ENCODE data around the gene SLC6A5.

DNA sequence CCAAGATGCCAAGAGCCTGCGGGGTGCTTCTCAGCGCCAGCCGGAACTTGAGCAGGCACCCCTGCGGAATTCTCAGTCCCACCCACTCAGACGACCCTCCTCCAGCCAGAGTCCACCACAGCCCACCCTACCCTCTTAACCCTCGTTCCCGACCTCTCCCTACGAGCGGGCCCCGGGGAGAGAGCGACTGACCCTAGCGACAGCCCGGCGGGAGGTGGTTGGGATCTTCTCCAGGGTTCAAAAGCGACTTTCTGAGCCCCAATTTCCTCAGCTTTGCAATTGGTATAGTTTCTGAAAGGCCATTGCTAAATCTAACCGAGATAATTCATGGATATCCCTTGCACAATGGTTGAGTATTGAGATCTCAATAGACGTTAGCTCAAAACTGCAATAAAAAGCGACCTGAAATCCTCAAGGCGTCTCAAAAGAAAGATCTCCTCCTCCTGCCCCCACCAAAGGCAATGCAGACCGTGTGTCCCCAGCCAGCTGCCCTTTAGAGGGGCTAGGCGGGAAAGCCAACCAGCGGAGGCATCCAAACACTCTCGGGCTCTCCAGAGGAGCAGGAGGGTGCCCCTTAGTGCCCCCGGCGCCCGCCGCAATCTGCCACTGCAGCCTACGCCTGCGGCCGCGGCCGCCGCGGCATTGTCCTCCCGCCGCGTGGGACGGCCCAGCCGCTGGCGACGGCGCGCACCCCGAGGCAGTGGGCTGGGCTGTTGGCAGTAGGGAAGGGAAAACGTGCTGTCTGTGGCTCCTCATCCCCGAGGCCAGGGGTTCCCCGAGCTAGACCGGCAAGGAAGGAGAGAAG is 1.5 kb upstream of the SLC6A5 start:
- TF ChIP-seq, protein P1, sequence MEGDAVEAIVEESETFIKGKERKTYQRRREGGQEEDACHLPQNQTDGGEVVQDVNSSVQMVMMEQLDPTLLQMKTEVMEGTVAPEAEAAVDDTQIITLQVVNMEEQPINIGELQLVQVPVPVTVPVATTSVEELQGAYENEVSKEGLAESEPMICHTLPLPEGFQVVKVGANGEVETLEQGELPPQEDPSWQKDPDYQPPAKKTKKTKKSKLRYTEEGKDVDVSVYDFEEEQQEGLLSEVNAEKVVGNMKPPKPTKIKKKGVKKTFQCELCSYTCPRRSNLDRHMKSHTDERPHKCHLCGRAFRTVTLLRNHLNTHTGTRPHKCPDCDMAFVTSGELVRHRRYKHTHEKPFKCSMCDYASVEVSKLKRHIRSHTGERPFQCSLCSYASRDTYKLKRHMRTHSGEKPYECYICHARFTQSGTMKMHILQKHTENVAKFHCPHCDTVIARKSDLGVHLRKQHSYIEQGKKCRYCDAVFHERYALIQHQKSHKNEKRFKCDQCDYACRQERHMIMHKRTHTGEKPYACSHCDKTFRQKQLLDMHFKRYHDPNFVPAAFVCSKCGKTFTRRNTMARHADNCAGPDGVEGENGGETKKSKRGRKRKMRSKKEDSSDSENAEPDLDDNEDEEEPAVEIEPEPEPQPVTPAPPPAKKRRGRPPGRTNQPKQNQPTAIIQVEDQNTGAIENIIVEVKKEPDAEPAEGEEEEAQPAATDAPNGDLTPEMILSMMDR (IDR thresholded peaks at IDR 0.05) = no peak
- no peak for TF ChIP-seq POLR2A (IDR thresholded peaks at IDR 0.05)
